SK-N-SH treated with all-trans-retinoic acid at 6 μM for 48 hours (cell line): Measurements from ENCODE around the gene MBNL2.

ENCODE experiments used
- ATAC-seq: fragments of 200-7000 bp; cut with Tn5 transposase; 3 replicates; pipeline ENCODE4 v1.9.1; 2020; ENCODE audit warnings: mild to moderate bottlenecking, moderate library complexity
- ARNTL ChIP-seq: fragments of 450-650 bp; formaldehyde crosslinking; IDR thresholded peaks from 2 replicates; pipeline ENCODE4 v1.5.0; 2020; ENCODE audit warnings: low read depth, mild to moderate bottlenecking, moderate library complexity, borderline replicate concordance
- BACH2 ChIP-seq: fragments of 250-450 bp; sonication (Bioruptor Pico); IDR thresholded peaks from 2 replicates; pipeline ENCODE4 v1.9.0; 2021; ENCODE audit warnings: mild to moderate bottlenecking, borderline replicate concordance
- CSDC2 ChIP-seq: fragments of 250-450 bp; sonication (Bioruptor Pico); IDR thresholded peaks from 2 replicates; pipeline ENCODE4 v1.5.0; 2020; ENCODE audit warnings: mild to moderate bottlenecking, moderate library complexity
- CSRNP3 ChIP-seq: fragments of 250-450 bp; sonication (Bioruptor Pico); IDR thresholded peaks from 2 replicates; pipeline ENCODE4 v1.5.1; 2021; ENCODE audit warnings: mild to moderate bottlenecking, moderate library complexity
- ESRRG ChIP-seq: fragments of 250-450 bp; sonication (Bioruptor Pico); IDR thresholded peaks from 2 replicates; pipeline ENCODE4 v1.6.1; 2021; ENCODE audit warnings: mild to moderate bottlenecking
- GLIS3 ChIP-seq: fragments of 250-450 bp; sonication (Bioruptor Pico); IDR thresholded peaks from 2 replicates; pipeline ENCODE4 v1.5.0; 2020; ENCODE audit warnings: mild to moderate bottlenecking, moderate library complexity
- OSR1 ChIP-seq: fragments of 250-450 bp; sonication (Bioruptor Pico); IDR thresholded peaks from 2 replicates; pipeline ENCODE4 v1.8.0; 2022; ENCODE audit warnings: moderate library complexity, mild to moderate bottlenecking, inconsistent platforms
- PATZ1 ChIP-seq: fragments of 250-450 bp; sonication (Bioruptor Pico); IDR thresholded peaks from 2 replicates; pipeline ENCODE4 v1.8.0; 2020; ENCODE audit warnings: mild to moderate bottlenecking, moderate library complexity, borderline replicate concordance
- POU6F1 ChIP-seq: fragments of 250-450 bp; sonication (Bioruptor Pico); IDR thresholded peaks from 2 replicates; pipeline ENCODE4 v1.8.0; 2021; ENCODE audit warnings: low read depth, mild to moderate bottlenecking, moderate library complexity, borderline replicate concordance
- PPARA ChIP-seq: fragments of 250-450 bp; sonication (Bioruptor Pico); IDR thresholded peaks from 2 replicates; pipeline ENCODE4 v1.5.0; 2020; ENCODE audit warnings: mild to moderate bottlenecking, borderline replicate concordance
- RARB ChIP-seq: fragments of 250-450 bp; sonication (Bioruptor Pico); IDR thresholded peaks from 2 replicates; pipeline ENCODE4 v1.8.0; 2021; ENCODE audit warnings: mild to moderate bottlenecking, moderate library complexity
- SNAI2 ChIP-seq: fragments of 250-450 bp; sonication (Bioruptor Pico); IDR thresholded peaks from 2 replicates; pipeline ENCODE4 v1.5.0; 2020; ENCODE audit warnings: mild to moderate bottlenecking, moderate library complexity
- TCF4 ChIP-seq: fragments of 250-450 bp; sonication (Bioruptor Pico); IDR thresholded peaks from 2 replicates; pipeline ENCODE4 v1.8.0; 2021; ENCODE audit warnings: mild to moderate bottlenecking, moderate library complexity, borderline replicate concordance
- TOX ChIP-seq: fragments of 250-450 bp; sonication (Bioruptor Pico); IDR thresholded peaks from 2 replicates; pipeline ENCODE4 v1.8.0; 2021; ENCODE audit warnings: mild to moderate bottlenecking, moderate library complexity, borderline replicate concordance
- TSHZ2 ChIP-seq: fragments of 250-450 bp; sonication (Bioruptor Pico); IDR thresholded peaks from 2 replicates; pipeline ENCODE4 v1.5.0; 2020; ENCODE audit warnings: mild to moderate bottlenecking, moderate library complexity
- ZC3H10 ChIP-seq: fragments of 250-450 bp; sonication (Bioruptor Pico); IDR thresholded peaks from 2 replicates; pipeline ENCODE4 v1.5.1; 2021; ENCODE audit warnings: mild to moderate bottlenecking, moderate library complexity
- ZFP3 ChIP-seq: fragments of 250-450 bp; sonication (Bioruptor Pico); IDR thresholded peaks from 2 replicates; pipeline ENCODE4 v1.5.0; 2020; ENCODE audit warnings: mild to moderate bottlenecking, moderate library complexity
- ZFP30 ChIP-seq: fragments of 450-650 bp; formaldehyde crosslinking; IDR thresholded peaks from 2 replicates; pipeline ENCODE4 v1.5.0; 2022; ENCODE audit warnings: mild to moderate bottlenecking, moderate library complexity
- ZNF8 ChIP-seq: fragments of 450-650 bp; formaldehyde crosslinking; IDR thresholded peaks from 2 replicates; pipeline ENCODE4 v1.5.0; 2020; ENCODE audit warnings: mild to moderate bottlenecking, moderate library complexity
- TF ChIP-seq, protein P1 (sequence below): fragments of 250-450 bp; sonication (Bioruptor Pico); IDR thresholded peaks from 2 replicates; pipeline ENCODE4 v1.5.1; 2020; ENCODE audit warnings: low read depth, mild to moderate bottlenecking, moderate library complexity

The MBNL2 gene

GRCh38 chr13:97387485-97387839, 165.3 kb downstream of the MBNL2 start:
- no peak for ATAC-seq
- no peak for TF ChIP-seq TSHZ2 (CRISPR knock-in tag)
- TF ChIP-seq PPARA (CRISPR knock-in tag): no peak
- TF ChIP-seq OSR1 (CRISPR knock-in tag): no peak

DNA sequence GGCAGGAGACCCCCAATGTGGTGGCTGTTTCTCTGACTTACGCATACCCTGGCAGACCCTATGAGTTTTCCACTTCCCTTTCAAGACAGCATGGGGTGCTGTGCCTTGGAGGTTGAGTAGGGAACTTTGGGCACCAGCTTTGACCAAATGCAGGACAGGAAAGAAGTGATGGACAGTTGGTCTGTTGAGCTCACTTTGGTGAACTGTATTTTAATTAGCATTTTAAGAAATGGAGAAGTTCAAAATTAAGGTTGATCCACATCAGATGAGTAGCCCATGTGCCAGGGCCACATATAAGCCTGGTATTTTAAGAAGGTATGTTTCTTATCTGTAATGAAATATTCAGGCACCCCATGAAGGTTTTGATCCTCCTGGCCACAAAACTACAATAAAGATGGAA, 165.8 kb downstream of the MBNL2 start:
- ATAC-seq: no peak
- TF ChIP-seq TCF4 (CRISPR knock-in tag) (no peak), TSHZ2 (CRISPR knock-in tag) (no peak), ARNTL (no peak), PPARA (CRISPR knock-in tag) (no peak), CSDC2 (no peak), SNAI2 (CRISPR knock-in tag) (no peak), BACH2 (no peak)

DNA sequence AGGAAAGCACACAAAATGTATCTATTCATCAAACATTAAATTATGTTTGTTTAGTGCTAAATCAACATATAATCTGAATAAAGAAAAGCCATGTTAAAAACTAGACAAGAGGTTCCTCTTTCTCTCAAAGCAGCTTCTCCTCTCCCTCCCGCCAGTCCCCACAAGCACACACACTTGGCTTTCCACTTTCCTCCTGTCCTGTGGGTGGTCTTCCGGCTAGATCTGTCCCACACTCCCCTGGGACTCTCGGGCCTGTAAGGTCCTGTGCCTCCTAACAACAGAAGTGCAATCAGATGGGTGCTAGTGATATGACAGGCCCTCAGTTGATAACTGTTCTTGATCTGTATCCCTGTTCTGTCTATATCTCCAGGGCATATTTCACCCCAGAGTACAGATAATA, 166.2 kb downstream of the MBNL2 start:
- no peak for ATAC-seq
- TF ChIP-seq ZC3H10 (no peak), GLIS3 (CRISPR knock-in tag) (no peak), SNAI2 (CRISPR knock-in tag) (no peak), OSR1 (CRISPR knock-in tag) (no peak), ESRRG (CRISPR knock-in tag) (no peak), ZNF8 (CRISPR knock-in tag) (no peak), TCF4 (CRISPR knock-in tag) (no peak), TSHZ2 (CRISPR knock-in tag) (no peak), POU6F1 (CRISPR knock-in tag) (no peak), ZFP3 (CRISPR knock-in tag) (no peak), BACH2 (no peak), TOX (CRISPR knock-in tag) (no peak), CSDC2 (no peak), PATZ1 (CRISPR knock-in tag) (no peak), RARB (CRISPR knock-in tag) (no peak), ARNTL (no peak), ZFP30 (CRISPR knock-in tag) (no peak), CSRNP3 (no peak)
- TF ChIP-seq, protein P1, sequence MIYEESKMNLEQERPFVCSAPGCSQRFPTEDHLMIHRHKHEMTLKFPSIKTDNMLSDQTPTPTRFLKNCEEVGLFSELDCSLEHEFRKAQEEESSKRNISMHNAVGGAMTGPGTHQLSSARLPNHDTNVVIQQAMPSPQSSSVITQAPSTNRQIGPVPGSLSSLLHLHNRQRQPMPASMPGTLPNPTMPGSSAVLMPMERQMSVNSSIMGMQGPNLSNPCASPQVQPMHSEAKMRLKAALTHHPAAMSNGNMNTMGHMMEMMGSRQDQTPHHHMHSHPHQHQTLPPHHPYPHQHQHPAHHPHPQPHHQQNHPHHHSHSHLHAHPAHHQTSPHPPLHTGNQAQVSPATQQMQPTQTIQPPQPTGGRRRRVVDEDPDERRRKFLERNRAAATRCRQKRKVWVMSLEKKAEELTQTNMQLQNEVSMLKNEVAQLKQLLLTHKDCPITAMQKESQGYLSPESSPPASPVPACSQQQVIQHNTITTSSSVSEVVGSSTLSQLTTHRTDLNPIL (CRISPR knock-in tag): no peak
- TF ChIP-seq, all 23 proteins: peak for 0
